Mesothelial cell of epicardium (in vitro differentiated cells): ENCODE measurements around the gene C2CD2L. TPM values are rescaled to one million over a fixed set of nuclear protein-coding genes. Genes with fewer than 3 reads are reported as not detected.

ENCODE experiments used
- DNase-seq, 2 experiments: peaks; one replicate each; pipeline ENCODE4 v3.0.0; 2021; ENCODE audit warnings: low spot score in 2 of 2; ENCODE audit not compliant: unreplicated experiment in 2 of 2
- H3K27ac Mint-ChIP-seq: 2 replicates; pipeline ENCODE4 v1.8.0; 2021; ENCODE audit warnings: mixed read lengths
- H3K27me3 Mint-ChIP-seq: 2 replicates; pipeline ENCODE4 v1.8.0; 2021; ENCODE audit warnings: low read depth, mixed read lengths
- H3K36me3 Mint-ChIP-seq: 2 replicates; pipeline ENCODE4 v1.8.0; 2021; ENCODE audit warnings: mixed read lengths
- H3K4me1 Mint-ChIP-seq: 2 replicates; pipeline ENCODE4 v1.8.0; 2021; ENCODE audit warnings: mixed read lengths
- H3K4me3 Mint-ChIP-seq: 2 replicates; pipeline ENCODE4 v1.8.0; 2021; ENCODE audit warnings: mild to moderate bottlenecking, moderate library complexity, mixed read lengths
- H3K9me3 Mint-ChIP-seq: 2 replicates; pipeline ENCODE4 v1.8.0; 2021; ENCODE audit warnings: mixed read lengths
- CTCF ChIP-seq: fragments of 200-600 bp; sonication (generic); IDR thresholded peaks from one replicate; pipeline ENCODE4 v1.5.0; 2021; ENCODE audit warnings: antibody characterized with exemption; ENCODE audit not compliant: unreplicated experiment
- total RNA-seq: library from RNA; stranded (reverse); gene quantifications from 3 replicates; pipeline ENCODE4 v1.2.1, GENCODE V29; 2021

C2CD2L gene
- total RNA-seq, 1 donor from 2014 or later = 10.0 TPM

GRCh38 chr11:119085437-119085847, 21.7 kb upstream of the C2CD2L start:
- no peak for DNase-seq
- Mint-ChIP-seq H3K4me3 (peak overlapping the region; percentile 95), H3K27me3 (no peaks in the 10 kb centered on the region), H3K27ac (peak overlapping the region; percentile 98), H3K36me3 (peaks cover 14% of the 10 kb centered on the region), H3K4me1 (peaks cover 14% of the 10 kb centered on the region), H3K9me3 (no peaks in the 10 kb centered on the region)
- TF ChIP-seq CTCF = no peak

- Mint-ChIP-seq H3K4me3 (peak overlapping the region; percentile 46), H3K36me3 (peaks cover 3% of the 10 kb centered on the region), H3K27me3 (no peaks in the 10 kb centered on the region), H3K4me1 (peaks cover 19% of the 10 kb centered on the region), H3K27ac (peak overlapping the region; percentile 30), H3K9me3 (no peaks in the 10 kb centered on the region)
- TF ChIP-seq CTCF = no peak
- no peak for DNase-seq
Observed at GRCh38 chr11:119087123-119087522, 20.0 kb upstream of the C2CD2L start.

GRCh38 chr11:119087747-119088241, 19.4 kb upstream of the C2CD2L start:
- H3K4me1 Mint-ChIP-seq = peaks cover 26% of the 10 kb centered on the region
- H3K27me3 Mint-ChIP-seq = no peaks in the 10 kb centered on the region
- DNase-seq = no peak
- H3K27ac Mint-ChIP-seq = no peak overlapping the region
- no peak for TF ChIP-seq CTCF
- H3K36me3 Mint-ChIP-seq = no peaks in the 10 kb centered on the region
- H3K9me3 Mint-ChIP-seq = no peaks in the 10 kb centered on the region
- no peak overlapping the region for H3K4me3 Mint-ChIP-seq

- Mint-ChIP-seq H3K27ac (no peak overlapping the region), H3K27me3 (no peaks in the 10 kb centered on the region), H3K4me3 (no peak overlapping the region), H3K4me1 (peaks cover 31% of the 10 kb centered on the region), H3K36me3 (no peaks in the 10 kb centered on the region), H3K9me3 (no peaks in the 10 kb centered on the region)
- no peak for DNase-seq
- no peak for TF ChIP-seq CTCF
Observed at GRCh38 chr11:119088406-119088805, 18.7 kb upstream of the C2CD2L start.

GRCh38 chr11:119089319-119089718, 17.8 kb upstream of the C2CD2L start:
- no peaks in the 10 kb centered on the region for H3K27me3 Mint-ChIP-seq
- no peak overlapping the region for H3K27ac Mint-ChIP-seq
- peaks cover 38% of the 10 kb centered on the region for H3K4me1 Mint-ChIP-seq

More at GRCh38 chr11:119089319-119089718, 17.8 kb upstream of the C2CD2L start:
- no peak for DNase-seq
- no peak for TF ChIP-seq CTCF
- Mint-ChIP-seq H3K9me3 (no peaks in the 10 kb centered on the region), H3K36me3 (no peaks in the 10 kb centered on the region), H3K4me3 (no peak overlapping the region)
